ENCODE results near the gene AACS. TPM values are rescaled to one million over a fixed set of nuclear protein-coding genes. Genes with fewer than 3 reads are reported as not detected.

AACS gene, protein sequence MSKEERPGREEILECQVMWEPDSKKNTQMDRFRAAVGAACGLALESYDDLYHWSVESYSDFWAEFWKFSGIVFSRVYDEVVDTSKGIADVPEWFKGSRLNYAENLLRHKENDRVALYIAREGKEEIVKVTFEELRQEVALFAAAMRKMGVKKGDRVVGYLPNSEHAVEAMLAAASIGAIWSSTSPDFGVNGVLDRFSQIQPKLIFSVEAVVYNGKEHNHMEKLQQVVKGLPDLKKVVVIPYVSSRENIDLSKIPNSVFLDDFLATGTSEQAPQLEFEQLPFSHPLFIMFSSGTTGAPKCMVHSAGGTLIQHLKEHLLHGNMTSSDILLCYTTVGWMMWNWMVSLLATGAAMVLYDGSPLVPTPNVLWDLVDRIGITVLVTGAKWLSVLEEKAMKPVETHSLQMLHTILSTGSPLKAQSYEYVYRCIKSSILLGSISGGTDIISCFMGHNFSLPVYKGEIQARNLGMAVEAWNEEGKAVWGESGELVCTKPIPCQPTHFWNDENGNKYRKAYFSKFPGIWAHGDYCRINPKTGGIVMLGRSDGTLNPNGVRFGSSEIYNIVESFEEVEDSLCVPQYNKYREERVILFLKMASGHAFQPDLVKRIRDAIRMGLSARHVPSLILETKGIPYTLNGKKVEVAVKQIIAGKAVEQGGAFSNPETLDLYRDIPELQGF
- total RNA-seq = 10 to 100 TPM; 19.6 to 25.6 TPM

DNA sequence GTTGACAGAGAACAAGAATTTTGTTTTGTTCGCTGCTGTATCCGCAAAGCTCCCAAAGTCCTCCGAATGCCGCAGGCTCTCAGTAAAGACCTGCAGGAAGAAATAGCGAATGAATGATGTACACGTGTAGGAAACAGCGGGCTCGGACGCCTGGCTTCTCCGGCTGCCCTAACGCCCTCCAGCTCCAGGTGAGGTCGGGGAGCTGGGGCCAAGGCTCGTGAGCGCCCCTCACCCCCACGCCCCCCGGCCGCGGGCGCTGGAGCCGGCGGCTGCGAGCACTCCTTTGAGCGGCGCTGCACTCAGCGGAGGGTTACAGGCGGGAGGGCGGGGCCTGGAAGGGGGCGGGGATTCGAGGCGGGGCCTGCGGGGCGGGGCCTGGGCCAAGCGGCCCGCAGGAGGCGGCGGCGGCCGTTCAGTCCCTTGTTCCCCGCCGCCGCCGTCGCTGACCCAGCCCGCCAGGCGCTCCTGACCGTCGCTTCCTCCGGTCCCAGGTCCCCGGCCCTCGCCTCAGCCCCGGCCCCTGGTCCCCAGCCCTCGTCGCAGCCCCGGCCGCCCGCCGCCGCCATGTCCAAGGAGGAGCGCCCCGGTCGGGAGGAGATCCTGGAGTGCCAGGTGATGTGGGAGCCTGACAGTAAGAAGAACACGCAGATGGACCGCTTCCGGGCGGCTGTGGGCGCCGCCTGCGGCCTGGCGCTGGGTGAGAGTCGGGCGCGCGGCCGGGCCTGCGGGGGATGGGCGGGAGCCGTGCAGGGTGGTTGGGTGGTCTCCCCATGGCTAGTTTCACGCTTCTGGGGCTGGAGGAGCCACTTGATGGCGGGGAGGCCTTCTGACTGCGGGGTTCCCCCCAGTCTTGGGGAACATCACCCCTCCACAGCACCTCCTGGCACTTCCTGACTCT is at the start of gene AACS:
TSS of gene AACS (plus strand) at position 415 of the 898 bp plus-strand sequence. CDS start at position 565, 150 bp downstream.

DNA sequence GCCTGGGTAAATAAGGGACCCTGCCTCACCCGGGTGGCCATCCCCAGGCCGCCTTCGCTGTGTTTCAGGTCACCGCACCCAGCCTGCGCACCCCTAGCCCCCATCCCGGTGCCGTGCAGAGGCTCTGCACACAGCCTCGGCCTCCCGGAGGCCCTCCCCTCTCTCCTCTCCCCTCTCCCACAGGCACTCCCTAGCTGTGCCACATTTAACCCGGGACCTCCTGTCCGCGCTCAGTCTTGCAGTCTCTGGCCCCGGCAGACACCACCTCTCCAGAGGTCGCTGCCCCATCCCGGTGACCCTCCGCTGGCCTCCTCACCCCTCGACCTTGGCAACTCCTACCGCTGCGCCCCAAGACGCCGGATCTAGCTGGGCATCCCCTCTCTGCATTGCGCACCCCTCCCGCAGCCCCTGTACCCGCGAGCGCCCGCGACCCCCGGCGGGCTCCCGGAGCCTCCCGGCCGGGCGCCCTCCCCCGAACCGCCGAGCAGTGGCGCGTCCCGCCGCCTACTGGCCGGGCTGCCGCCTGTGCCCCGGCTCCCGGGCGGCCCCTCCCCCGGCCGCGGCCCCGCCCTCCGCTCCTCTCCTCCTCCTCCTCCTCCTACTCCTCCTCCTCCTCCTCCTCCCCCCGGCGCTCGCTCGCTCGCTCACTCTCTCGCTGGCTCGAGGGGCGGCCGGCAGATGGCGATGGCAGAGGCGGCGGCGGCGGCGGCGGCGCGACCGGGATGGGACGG is 120.7 kb downstream of the AACS start, which contains the start of gene TMEM132B:
TSS of gene TMEM132B (plus strand) at position 647 of the 731 bp plus-strand sequence.

Small RNAs within 50 kb of the gene (small RNA-seq; reads per million reads assigned to genes)
- 0 reads per million in 2 donors for gene AC122688.1

Other genes with a start within 250 kb of the AACS start
- gene SCARB1, start 201.6 kb upstream of the AACS start, total RNA-seq = 100 to 1,000 TPM; 220 to 223 TPM
- 1,000 to 10,000 TPM in 1 of 2 donors, 100 to 1,000 TPM in 1; 961 to 1,186 TPM for gene UBC, start 150.8 kb upstream of the AACS start, total RNA-seq
- 10 to 100 TPM; 20.0 to 30.3 TPM for gene DHX37, start 76.3 kb upstream of the AACS start, total RNA-seq
- 10 to 100 TPM in 1 of 2 donors, 1 to 10 TPM in 1; 5.9 to 18.6 TPM for gene BRI3BP, start 71.8 kb upstream of the AACS start, total RNA-seq
- gene TMEM132B, start 121.0 kb downstream of the AACS start, total RNA-seq = under 1 TPM in 1 of 2 donors, not detected in 1; 0.34 TPM

Measured in melanocyte of skin (primary cell).